ENCODE results near the gene CLCN6. TPM values are rescaled to one million over a fixed set of nuclear protein-coding genes. Genes with fewer than 3 reads are reported as not detected.

The CLCN6 gene
- total RNA-seq, 1 donor from 2014 or later = 11.2 TPM

GRCh38 chr1:11783556-11783955 lies 22.4 kb upstream of the CLCN6 start:
- Mint-ChIP-seq H3K36me3 (ENCODE audit: low read depth) (no peaks in the 10 kb centered on the region), H3K9me3 (no peaks in the 10 kb centered on the region), H3K4me3 (no peak overlapping the region), H3K4me1 (ENCODE audit: low read depth) (no peaks in the 10 kb centered on the region), H3K27me3 (ENCODE audit: insufficient read depth) (no peaks in the 10 kb centered on the region), H3K27ac (no peak overlapping the region)
- no peak for DNase-seq (ENCODE audit: low spot score)
- intact Hi-C loops (cut with micrococcal nuclease) = no loop called here

- no peak overlapping the region for H3K4me3 Mint-ChIP-seq
- no peaks in the 10 kb centered on the region for H3K9me3 Mint-ChIP-seq
- no peaks in the 10 kb centered on the region for H3K36me3 Mint-ChIP-seq (ENCODE audit: low read depth)
- no peak overlapping the region for H3K27ac Mint-ChIP-seq
- no peaks in the 10 kb centered on the region for H3K27me3 Mint-ChIP-seq (ENCODE audit: insufficient read depth)
- no peak for DNase-seq (ENCODE audit: low spot score)
- intact Hi-C loops (cut with micrococcal nuclease) = no loop called here
- H3K4me1 Mint-ChIP-seq (ENCODE audit: low read depth) = no peaks in the 10 kb centered on the region
These were observed 21.6 kb upstream of the CLCN6 start for GRCh38 chr1:11784256-11784992.

GRCh38 chr1:11784993-11785769 lies 20.8 kb upstream of the CLCN6 start:
- H3K36me3 Mint-ChIP-seq (ENCODE audit: low read depth) = no peaks in the 10 kb centered on the region
- no peak overlapping the region for H3K4me3 Mint-ChIP-seq
- no peaks in the 10 kb centered on the region for H3K4me1 Mint-ChIP-seq (ENCODE audit: low read depth)
- no peaks in the 10 kb centered on the region for H3K27me3 Mint-ChIP-seq (ENCODE audit: insufficient read depth)
- DNase-seq (ENCODE audit: low spot score) = peak; percentile 21
- intact Hi-C loops (cut with micrococcal nuclease) = loop anchor here (1.0 kb wide), 1 partner anchor 20 kb away; the partner anchor contains the start of gene MTHFR
- H3K9me3 Mint-ChIP-seq = no peaks in the 10 kb centered on the region
- no peak overlapping the region for H3K27ac Mint-ChIP-seq

DNA sequence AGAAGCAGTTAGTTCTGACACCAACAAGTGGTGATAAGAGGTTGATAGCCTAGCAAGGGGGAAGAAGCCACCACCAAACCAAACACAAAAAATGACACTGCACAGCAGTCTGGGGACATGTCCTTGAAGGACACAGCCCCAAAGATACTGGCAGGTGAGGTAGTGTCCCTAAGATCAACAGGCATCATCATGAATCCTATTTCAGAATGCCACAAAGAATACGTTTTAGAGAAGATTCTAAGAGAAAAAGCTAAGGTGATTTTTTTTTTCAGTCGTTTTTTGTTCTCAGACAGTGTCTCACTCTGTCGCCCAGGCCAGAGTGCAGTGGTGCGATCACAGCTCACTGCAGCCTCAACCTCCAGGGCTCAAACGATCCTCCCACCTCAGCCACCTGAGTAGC lies 19.8 kb upstream of the CLCN6 start:
- no peaks in the 10 kb centered on the region for H3K4me1 Mint-ChIP-seq (ENCODE audit: low read depth)
- no peak overlapping the region for H3K4me3 Mint-ChIP-seq
- peaks cover 4% of the 10 kb centered on the region for H3K36me3 Mint-ChIP-seq (ENCODE audit: low read depth)
- intact Hi-C loops (cut with micrococcal nuclease) = no loop called here
- no peak overlapping the region for H3K27ac Mint-ChIP-seq
- no peak for DNase-seq (ENCODE audit: low spot score)
- no peaks in the 10 kb centered on the region for H3K9me3 Mint-ChIP-seq
- no peaks in the 10 kb centered on the region for H3K27me3 Mint-ChIP-seq (ENCODE audit: insufficient read depth)

- Mint-ChIP-seq H3K4me3 (no peak overlapping the region), H3K27me3 (ENCODE audit: insufficient read depth) (no peaks in the 10 kb centered on the region), H3K4me1 (ENCODE audit: low read depth) (no peaks in the 10 kb centered on the region), H3K27ac (no peak overlapping the region), H3K36me3 (ENCODE audit: low read depth) (peaks cover 14% of the 10 kb centered on the region), H3K9me3 (no peaks in the 10 kb centered on the region)
- intact Hi-C loops (cut with micrococcal nuclease) = no loop called here
- no peak for DNase-seq (ENCODE audit: low spot score)
These were observed 18.7 kb upstream of the CLCN6 start for GRCh38 chr1:11787251-11787803.

DNA sequence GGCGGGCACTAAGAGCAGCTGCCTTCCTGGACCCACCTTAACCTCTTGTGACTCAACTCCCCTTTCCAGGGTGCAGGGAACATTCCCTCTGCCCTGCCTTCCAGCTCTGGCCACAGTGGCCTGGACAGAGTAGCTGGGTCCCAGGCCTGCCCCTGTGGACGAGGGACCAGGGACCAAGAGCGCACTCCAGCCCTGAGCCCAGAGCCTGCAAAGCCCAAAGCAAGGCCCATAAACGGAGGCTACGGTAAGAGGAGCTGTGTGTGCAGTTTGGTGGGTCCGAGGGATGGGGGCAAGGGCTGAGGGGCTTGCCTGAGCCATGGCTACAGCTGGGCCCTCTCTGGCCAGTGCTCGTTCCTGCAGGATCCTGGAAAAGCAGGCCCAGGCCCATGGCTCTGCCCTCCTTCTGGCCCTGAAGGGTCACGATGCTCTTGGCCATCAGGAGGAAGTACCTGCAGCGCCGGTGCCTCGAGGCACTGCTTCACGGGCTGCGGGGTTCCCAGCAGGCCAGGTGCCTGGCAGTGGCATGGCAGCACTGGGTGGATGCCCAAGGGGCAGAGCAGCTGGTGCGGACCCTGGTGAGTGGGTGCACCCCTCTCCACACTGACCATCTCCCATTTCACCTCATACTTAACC lies 18.1 kb upstream of the CLCN6 start:
- Mint-ChIP-seq H3K4me3 (no peak overlapping the region), H3K9me3 (no peaks in the 10 kb centered on the region), H3K36me3 (ENCODE audit: low read depth) (peaks cover 15% of the 10 kb centered on the region), H3K27me3 (ENCODE audit: insufficient read depth) (no peaks in the 10 kb centered on the region), H3K27ac (no peak overlapping the region), H3K4me1 (ENCODE audit: low read depth) (no peaks in the 10 kb centered on the region)
- intact Hi-C loops (cut with micrococcal nuclease) = no loop called here
- no peak for DNase-seq (ENCODE audit: low spot score)

DNA sequence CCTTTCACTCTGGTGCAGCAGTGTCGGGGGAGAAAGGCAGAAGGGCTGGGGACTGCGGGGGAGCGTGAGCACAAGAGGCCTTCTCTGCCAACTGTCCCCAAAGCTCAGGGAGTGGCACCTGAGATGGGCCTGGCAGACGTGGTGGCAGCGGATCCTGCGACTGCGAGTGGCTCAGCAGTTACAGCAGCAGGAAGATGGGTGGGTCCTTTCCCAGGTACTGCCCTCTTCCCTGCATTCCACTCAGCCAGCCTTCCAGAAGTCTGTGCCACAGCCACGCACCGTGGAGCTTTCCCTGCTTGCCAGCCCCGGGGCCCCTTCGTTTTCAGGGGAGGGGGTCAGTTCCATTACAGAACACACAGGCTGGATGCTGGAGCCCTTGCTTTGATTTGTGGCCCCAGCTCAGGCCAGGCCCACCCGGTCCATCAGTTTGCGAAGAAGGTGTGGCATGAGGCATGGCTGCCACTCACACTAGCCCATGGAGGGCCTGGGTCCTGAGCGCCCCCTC lies 17.4 kb upstream of the CLCN6 start:
- intact Hi-C loops (cut with micrococcal nuclease) = no loop called here
- Mint-ChIP-seq H3K4me1 (ENCODE audit: low read depth) (no peaks in the 10 kb centered on the region), H3K27me3 (ENCODE audit: insufficient read depth) (no peaks in the 10 kb centered on the region), H3K4me3 (no peak overlapping the region), H3K27ac (no peak overlapping the region), H3K9me3 (no peaks in the 10 kb centered on the region), H3K36me3 (ENCODE audit: low read depth) (peaks cover 15% of the 10 kb centered on the region)
- DNase-seq (ENCODE audit: low spot score) = no peak

- DNase-seq (ENCODE audit: low spot score) = no peak
- Mint-ChIP-seq H3K9me3 (no peaks in the 10 kb centered on the region), H3K27me3 (ENCODE audit: insufficient read depth) (no peaks in the 10 kb centered on the region), H3K4me3 (no peak overlapping the region), H3K36me3 (ENCODE audit: low read depth) (peaks cover 17% of the 10 kb centered on the region), H3K27ac (no peak overlapping the region), H3K4me1 (ENCODE audit: low read depth) (no peaks in the 10 kb centered on the region)
- intact Hi-C loops (cut with micrococcal nuclease) = no loop called here
These were observed 16.6 kb upstream of the CLCN6 start for GRCh38 chr1:11789126-11790067.

- Mint-ChIP-seq H3K27ac (no peak overlapping the region), H3K9me3 (no peaks in the 10 kb centered on the region), H3K4me3 (no peak overlapping the region), H3K36me3 (ENCODE audit: low read depth) (peaks cover 22% of the 10 kb centered on the region), H3K4me1 (ENCODE audit: low read depth) (no peaks in the 10 kb centered on the region), H3K27me3 (ENCODE audit: insufficient read depth) (no peaks in the 10 kb centered on the region)
- no peak for DNase-seq (ENCODE audit: low spot score)
- intact Hi-C loops (cut with micrococcal nuclease) = no loop called here
These were observed 15.7 kb upstream of the CLCN6 start for GRCh38 chr1:11790101-11790879.

- Mint-ChIP-seq H3K27me3 (ENCODE audit: insufficient read depth) (no peaks in the 10 kb centered on the region), H3K4me3 (no peak overlapping the region), H3K36me3 (ENCODE audit: low read depth) (peaks cover 23% of the 10 kb centered on the region), H3K9me3 (no peaks in the 10 kb centered on the region), H3K27ac (no peak overlapping the region), H3K4me1 (ENCODE audit: low read depth) (no peaks in the 10 kb centered on the region)
- no peak for DNase-seq (ENCODE audit: low spot score)
- intact Hi-C loops (cut with micrococcal nuclease) = no loop called here
These were observed 14.9 kb upstream of the CLCN6 start for GRCh38 chr1:11790880-11791715.

DNA sequence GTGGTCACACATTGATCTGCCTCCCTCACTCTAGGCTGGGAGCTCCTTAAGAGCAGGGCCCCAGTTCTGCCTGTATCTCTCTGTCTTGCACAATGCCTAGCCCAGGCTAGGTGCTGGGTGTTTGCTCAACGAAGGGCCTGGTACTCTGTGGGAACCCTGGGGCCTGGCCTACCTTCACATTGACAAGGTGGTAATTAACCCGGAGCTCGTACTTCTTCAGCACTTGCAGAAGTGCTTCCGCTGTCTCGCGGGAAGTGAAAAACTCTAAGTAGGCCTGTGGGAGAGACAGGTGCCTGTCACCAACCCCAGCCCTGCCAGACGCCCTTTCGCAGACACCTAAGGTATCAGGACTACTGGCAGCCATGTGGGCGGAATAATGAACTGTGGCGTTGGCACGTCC lies 13.9 kb upstream of the CLCN6 start:
- intact Hi-C loops (cut with micrococcal nuclease) = no loop called here
- no peak for DNase-seq (ENCODE audit: low spot score)
- Mint-ChIP-seq H3K4me3 (no peak overlapping the region), H3K27ac (no peak overlapping the region), H3K27me3 (ENCODE audit: insufficient read depth) (no peaks in the 10 kb centered on the region), H3K36me3 (ENCODE audit: low read depth) (peaks cover 23% of the 10 kb centered on the region), H3K9me3 (no peaks in the 10 kb centered on the region), H3K4me1 (ENCODE audit: low read depth) (no peaks in the 10 kb centered on the region)

Measured in activated T-helper 1 cell treated with anti-CD3 and anti-CD28 coated beads, Interleukin-12 subunit alpha, Interleukin-12 subunit beta, Interleukin-2, Interleukin-4 antibody, amounts not matched to agents 30 ng/mL and 10 ng/mL and 1 ng/mL, durations not matched to agents 14 hours and 24 hours and 36 hours (primary cell).